BLaER1 treated with 17β-estradiol and CSF1 and Interleukin-3, amounts not matched to agents 10 nM and 100 nM (cell line): ENCODE measurements around the gene CFAP46.

Experiments
- H3K27ac ChIP-seq, 11 experiments: shearing (Covaris generic); formaldehyde crosslinking; 2 replicates each; pipeline ENCODE4 v1.8.1; 2022
- H3K27me3 ChIP-seq, 11 experiments: shearing (Covaris generic); formaldehyde crosslinking; 2 replicates each; pipeline ENCODE4 v1.8.1; 2022
- H3K36me3 ChIP-seq, 11 experiments: shearing (Covaris generic); formaldehyde crosslinking; 2 replicates each; pipeline ENCODE4 v1.8.1; 2022
- H3K4me1 ChIP-seq, 10 experiments: shearing (Covaris generic); formaldehyde crosslinking; 2 replicates each; pipeline ENCODE4 v1.8.1; 2022
- H3K4me2 ChIP-seq, 11 experiments: shearing (Covaris generic); formaldehyde crosslinking; 2 replicates each; pipeline ENCODE4 v1.8.1; 2022
- H3K4me3 ChIP-seq, 10 experiments: shearing (Covaris generic); formaldehyde crosslinking; 2 replicates each; pipeline ENCODE4 v1.8.1; 2022
- H3K9ac ChIP-seq, 11 experiments: shearing (Covaris generic); formaldehyde crosslinking; 2 replicates each; pipeline ENCODE4 v1.8.1; 2022
- H3K9me3 ChIP-seq, 11 experiments: shearing (Covaris generic); formaldehyde crosslinking; replicated peaks in 1 of 11; 2 replicates each; pipeline ENCODE4 v1.8.1; 2022
- H4K20me1 ChIP-seq, 11 experiments: shearing (Covaris generic); formaldehyde crosslinking; 2 replicates each; pipeline ENCODE4 v1.8.1; 2022
- Cebpa-rat ChIP-seq, 11 experiments: shearing (Covaris generic); IDR thresholded peaks; 2 replicates each; pipeline ENCODE4 v1.8.1; 2022

CFAP46 gene

GRCh38 chr10:132838346-132838970 is 103.9 kb downstream of the CFAP46 start:
- H3K4me1 ChIP-seq = peaks cover 0 to 47% (median 32%) of the 10 kb centered on the region in 10 experiments; a peak in 13 of 20 replicates
- no peak overlapping the region for H3K27ac ChIP-seq
- peaks cover 0 to 20% (median 0%) of the 10 kb centered on the region in 11 experiments; a peak in 4 of 22 replicates for H3K27me3 ChIP-seq
- no peak for TF ChIP-seq Cebpa-rat (IDR thresholded peaks at IDR 0.05)
- H3K9me3 ChIP-seq = peaks cover 19 to 24% (median 22%) of the 10 kb centered on the region in 11 experiments
- H3K4me2 ChIP-seq = peak overlapping the region in 7 of 11 experiments; percentile 35 to 66 (median 46); a peak in 11 of 22 replicates
- H3K9ac ChIP-seq = peak overlapping the region in 1 of 11 experiments; percentile 0; a peak in 1 of 22 replicates
- no peak overlapping the region for H3K4me3 ChIP-seq
- H4K20me1 ChIP-seq = peaks cover 0 to 3% (median 0%) of the 10 kb centered on the region in 11 experiments; a peak in 2 of 22 replicates
- no peaks in the 10 kb centered on the region for H3K36me3 ChIP-seq

- Histone ChIP-seq H3K4me3 (no peak overlapping the region), H4K20me1 (peaks cover 0 to 3% (median 0%) of the 10 kb centered on the region in 11 experiments; a peak in 2 of 22 replicates), H3K27ac (no peak overlapping the region), H3K4me1 (peaks cover 0 to 51% (median 32%) of the 10 kb centered on the region in 10 experiments; a peak in 13 of 20 replicates), H3K36me3 (no peaks in the 10 kb centered on the region), H3K27me3 (peaks cover 0 to 20% (median 0%) of the 10 kb centered on the region in 11 experiments; a peak in 4 of 22 replicates), H3K9ac (no peak overlapping the region), H3K4me2 (peak overlapping the region in 7 of 11 experiments; percentile 35 to 66 (median 46); a peak in 7 of 22 replicates), H3K9me3 (peaks cover 15 to 19% (median 18%) of the 10 kb centered on the region in 11 experiments)
- TF ChIP-seq Cebpa-rat (IDR thresholded peaks at IDR 0.05) = no peak
Observed at GRCh38 chr10:132837905-132838304, 104.5 kb downstream of the CFAP46 start.

- Histone ChIP-seq H3K27ac (no peak overlapping the region), H3K9ac (no peak overlapping the region), H3K9me3 (peaks cover 6 to 10% (median 8%) of the 10 kb centered on the region in 11 experiments), H3K27me3 (peaks cover 0 to 20% (median 0%) of the 10 kb centered on the region in 11 experiments; a peak in 4 of 22 replicates), H3K4me2 (peak overlapping the region in 8 of 11 experiments; percentile 17 to 55 (median 22); a peak in 12 of 22 replicates), H4K20me1 (peaks cover 0 to 3% (median 0%) of the 10 kb centered on the region in 11 experiments; a peak in 2 of 22 replicates), H3K4me3 (no peak overlapping the region), H3K4me1 (peaks cover 0 to 51% (median 32%) of the 10 kb centered on the region in 10 experiments; a peak in 13 of 20 replicates), H3K36me3 (no peaks in the 10 kb centered on the region)
- no peak for TF ChIP-seq Cebpa-rat (IDR thresholded peaks at IDR 0.05)
Observed at GRCh38 chr10:132836832-132837540, 105.4 kb downstream of the CFAP46 start.

- H3K9me3 ChIP-seq = peaks cover 0 to 4% (median 2%) of the 10 kb centered on the region in 11 experiments; a peak in 15 of 22 replicates
- peak overlapping the region in 7 of 11 experiments; percentile 18 to 55 (median 30); a peak in 12 of 22 replicates for H3K4me2 ChIP-seq
- TF ChIP-seq Cebpa-rat (IDR thresholded peaks at IDR 0.05) = no peak
- peaks cover 0 to 51% (median 32%) of the 10 kb centered on the region in 10 experiments; a peak in 13 of 20 replicates for H3K4me1 ChIP-seq
- H3K27me3 ChIP-seq = peaks cover 0 to 20% (median 0%) of the 10 kb centered on the region in 11 experiments; a peak in 4 of 22 replicates
- no peak overlapping the region for H3K27ac ChIP-seq
- no peak overlapping the region for H3K4me3 ChIP-seq
- no peak overlapping the region for H3K9ac ChIP-seq
- H3K36me3 ChIP-seq = no peaks in the 10 kb centered on the region
- H4K20me1 ChIP-seq = peaks cover 0 to 3% (median 0%) of the 10 kb centered on the region in 11 experiments; a peak in 2 of 22 replicates
Observed at GRCh38 chr10:132836248-132836831, 106.0 kb downstream of the CFAP46 start.

GRCh38 chr10:132835848-132836233 is 106.5 kb downstream of the CFAP46 start:
- peaks cover 0 to 51% (median 33%) of the 10 kb centered on the region in 10 experiments; a peak in 13 of 20 replicates for H3K4me1 ChIP-seq
- no peaks in the 10 kb centered on the region for H3K9me3 ChIP-seq

GRCh38 chr10:132834891-132835847 is 107.2 kb downstream of the CFAP46 start:
- H3K36me3 ChIP-seq = no peaks in the 10 kb centered on the region
- no peak overlapping the region for H3K9ac ChIP-seq
- peaks cover 0 to 49% (median 33%) of the 10 kb centered on the region in 10 experiments; a peak in 13 of 20 replicates for H3K4me1 ChIP-seq
- peaks cover 0 to 3% (median 0%) of the 10 kb centered on the region in 11 experiments; a peak in 2 of 22 replicates for H4K20me1 ChIP-seq
- H3K4me3 ChIP-seq = no peak overlapping the region
- no peak overlapping the region for H3K4me2 ChIP-seq
- no peaks in the 10 kb centered on the region for H3K9me3 ChIP-seq
- H3K27ac ChIP-seq = no peak overlapping the region
- TF ChIP-seq Cebpa-rat (IDR thresholded peaks at IDR 0.05) = no peak
- peaks cover 0 to 11% (median 0%) of the 10 kb centered on the region in 11 experiments; a peak in 5 of 22 replicates for H3K27me3 ChIP-seq

More at GRCh38 chr10:132835848-132836233, 106.5 kb downstream of the CFAP46 start:
- Histone ChIP-seq H4K20me1 (peaks cover 0 to 3% (median 0%) of the 10 kb centered on the region in 11 experiments; a peak in 2 of 22 replicates), H3K9ac (no peak overlapping the region), H3K4me2 (peak overlapping the region in 4 of 11 experiments; percentile 25 to 49 (median 34); a peak in 7 of 22 replicates), H3K27me3 (peaks cover 0 to 17% (median 0%) of the 10 kb centered on the region in 11 experiments; a peak in 5 of 22 replicates), H3K27ac (no peak overlapping the region), H3K36me3 (no peaks in the 10 kb centered on the region), H3K4me3 (no peak overlapping the region)
- TF ChIP-seq Cebpa-rat (IDR thresholded peaks at IDR 0.05) = no peak

- H3K27ac ChIP-seq = no peak overlapping the region
- TF ChIP-seq Cebpa-rat (IDR thresholded peaks at IDR 0.05) = no peak
- no peak overlapping the region for H3K4me3 ChIP-seq
- no peaks in the 10 kb centered on the region for H3K9me3 ChIP-seq
- peaks cover 0 to 41% (median 31%) of the 10 kb centered on the region in 10 experiments; a peak in 13 of 20 replicates for H3K4me1 ChIP-seq
- H3K27me3 ChIP-seq = peaks cover 0 to 11% (median 0%) of the 10 kb centered on the region in 11 experiments; a peak in 5 of 22 replicates
- no peak overlapping the region for H3K9ac ChIP-seq
- no peaks in the 10 kb centered on the region for H3K36me3 ChIP-seq
- no peak overlapping the region for H3K4me2 ChIP-seq
- H4K20me1 ChIP-seq = peaks cover 0 to 3% (median 0%) of the 10 kb centered on the region in 11 experiments; a peak in 2 of 22 replicates
Observed at GRCh38 chr10:132834311-132834761, 108.0 kb downstream of the CFAP46 start.
